ENCODE results near the gene OR10H4. TPM values are rescaled to one million over a fixed set of nuclear protein-coding genes. Genes with fewer than 3 reads are reported as not detected.
"Not testable (repeated sequence)": the region's sequence is repeated elsewhere in the genome, so short reads cannot be mapped to it uniquely, and the experiment has no call there.

OR10H4 gene
- total RNA-seq, 1 donor from 2014 or later = not detected

DNA sequence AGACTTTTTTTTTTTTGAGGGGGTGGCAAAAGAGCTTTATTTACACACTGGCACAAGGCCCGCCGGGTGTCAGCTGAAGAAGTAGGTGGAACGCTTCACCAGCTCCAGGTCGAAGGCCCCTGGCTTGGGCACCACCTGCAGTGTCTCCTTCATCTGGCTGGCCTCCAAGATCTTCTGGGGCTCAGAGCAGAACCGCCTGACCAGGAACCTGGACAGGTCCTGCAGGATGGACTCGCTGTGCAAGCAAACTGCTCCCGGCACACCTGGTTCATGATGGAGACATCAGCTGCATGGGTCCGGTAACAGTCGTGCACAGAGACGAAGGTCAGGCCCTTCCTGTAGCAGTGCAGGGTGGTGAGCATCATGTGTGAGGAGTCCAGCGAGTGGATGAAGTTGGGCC is 46.6 kb upstream of the OR10H4 start:
- no peaks in the 10 kb centered on the region for H3K36me3 ChIP-seq
- Mint-ChIP-seq H3K27me3 (ENCODE audit: insufficient read depth, low read depth) (peaks cover 10% of the 10 kb centered on the region), H3K4me1 (no peaks in the 10 kb centered on the region), H3K4me3 (no peak overlapping the region), H3K27ac (no peak overlapping the region), H3K9me3 (peaks cover 18% of the 10 kb centered on the region), H3K36me3 (no peaks in the 10 kb centered on the region)
- TF ChIP-seq EZH2phosphoT487 (IDR thresholded peaks at IDR 0.05) (no peak), EZH2 (IDR thresholded peaks at IDR 0.05) (no peak)
- TF ChIP-seq, protein P1, sequence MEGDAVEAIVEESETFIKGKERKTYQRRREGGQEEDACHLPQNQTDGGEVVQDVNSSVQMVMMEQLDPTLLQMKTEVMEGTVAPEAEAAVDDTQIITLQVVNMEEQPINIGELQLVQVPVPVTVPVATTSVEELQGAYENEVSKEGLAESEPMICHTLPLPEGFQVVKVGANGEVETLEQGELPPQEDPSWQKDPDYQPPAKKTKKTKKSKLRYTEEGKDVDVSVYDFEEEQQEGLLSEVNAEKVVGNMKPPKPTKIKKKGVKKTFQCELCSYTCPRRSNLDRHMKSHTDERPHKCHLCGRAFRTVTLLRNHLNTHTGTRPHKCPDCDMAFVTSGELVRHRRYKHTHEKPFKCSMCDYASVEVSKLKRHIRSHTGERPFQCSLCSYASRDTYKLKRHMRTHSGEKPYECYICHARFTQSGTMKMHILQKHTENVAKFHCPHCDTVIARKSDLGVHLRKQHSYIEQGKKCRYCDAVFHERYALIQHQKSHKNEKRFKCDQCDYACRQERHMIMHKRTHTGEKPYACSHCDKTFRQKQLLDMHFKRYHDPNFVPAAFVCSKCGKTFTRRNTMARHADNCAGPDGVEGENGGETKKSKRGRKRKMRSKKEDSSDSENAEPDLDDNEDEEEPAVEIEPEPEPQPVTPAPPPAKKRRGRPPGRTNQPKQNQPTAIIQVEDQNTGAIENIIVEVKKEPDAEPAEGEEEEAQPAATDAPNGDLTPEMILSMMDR (IDR thresholded peaks at IDR 0.05) = no peak
- H2AFZ ChIP-seq (replicated peaks) = no peak overlapping the region
- H3K4me1 ChIP-seq = no peaks in the 10 kb centered on the region
- no peak overlapping the region for H3K4me3 ChIP-seq
- no peak overlapping the region for H3K27ac ChIP-seq
- no peaks in the 10 kb centered on the region for H3F3A ChIP-seq (ENCODE audit: low read depth)
- no peak overlapping the region for H3K4me2 ChIP-seq
- peaks cover 25% of the 10 kb centered on the region for H3K9me3 ChIP-seq (ENCODE audit: low read depth)
- no peaks in the 10 kb centered on the region for H3K27me3 ChIP-seq
- no peak for DNase-seq (ENCODE audit: low spot score)
- H4K20me1 ChIP-seq (ENCODE audit: low read depth) = no peaks in the 10 kb centered on the region
- H3K9ac ChIP-seq = no peak overlapping the region
- H3K79me2 ChIP-seq (ENCODE audit: low read depth) = no peaks in the 10 kb centered on the region

DNA sequence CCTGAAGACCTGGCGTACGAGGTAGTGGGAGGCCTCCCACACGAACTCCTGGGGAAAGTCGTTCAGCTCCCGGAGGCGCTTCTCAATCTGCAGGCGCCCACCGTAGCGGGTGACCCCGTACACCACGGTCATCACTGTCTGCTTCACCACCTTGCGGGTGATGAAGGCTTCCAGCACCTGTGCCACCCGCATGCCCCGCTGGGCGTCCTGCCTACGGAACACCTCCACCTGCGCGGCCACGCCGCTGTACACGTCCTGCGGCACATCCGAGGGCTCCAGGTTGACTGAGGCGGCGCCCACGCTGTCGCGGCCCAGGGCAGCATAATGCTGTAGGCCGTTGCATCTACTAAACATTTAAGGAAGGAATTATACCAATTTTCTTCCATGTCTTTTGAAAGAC is 45.9 kb upstream of the OR10H4 start:
- not testable (repeated sequence) for H3K9ac ChIP-seq; H3F3A ChIP-seq (ENCODE audit: low read depth); H3K4me1 ChIP-seq; H3K79me2 ChIP-seq (ENCODE audit: low read depth); H3K4me1 Mint-ChIP-seq; H4K20me1 ChIP-seq (ENCODE audit: low read depth); H3K36me3 Mint-ChIP-seq; H3K4me2 ChIP-seq; H3K27ac Mint-ChIP-seq; H3K36me3 ChIP-seq; H3K27ac ChIP-seq; H3K4me3 ChIP-seq; H3K27me3 ChIP-seq; DNase-seq (ENCODE audit: low spot score); H2AFZ ChIP-seq (replicated peaks); H3K4me3 Mint-ChIP-seq
- Mint-ChIP-seq H3K9me3 (peaks cover 18% of the 10 kb centered on the region), H3K27me3 (ENCODE audit: insufficient read depth, low read depth) (peaks cover 10% of the 10 kb centered on the region)
- peaks cover 31% of the 10 kb centered on the region for H3K9me3 ChIP-seq (ENCODE audit: low read depth)

DNA sequence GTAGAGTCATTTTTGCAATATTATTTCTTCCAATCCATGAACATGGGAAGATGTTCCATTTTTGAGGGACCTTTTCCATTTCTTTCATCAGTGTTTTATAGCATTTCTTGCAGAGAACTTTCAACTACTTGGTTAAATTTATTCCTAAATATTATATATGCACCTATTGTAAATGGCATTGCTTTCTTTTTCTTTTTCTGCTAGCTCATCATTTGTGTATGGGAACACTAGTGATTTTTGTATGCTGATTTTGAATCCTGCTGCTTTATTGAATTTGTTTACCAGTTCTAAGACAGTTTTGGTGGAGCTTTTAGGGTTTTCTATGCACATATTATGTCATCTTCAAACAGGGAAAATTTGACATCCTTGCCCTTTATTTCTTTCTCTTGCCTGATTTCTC is 43.8 kb upstream of the OR10H4 start:
- Histone ChIP-seq H3K4me1 (no peaks in the 10 kb centered on the region), H3K36me3 (no peaks in the 10 kb centered on the region), H3K4me2 (no peak overlapping the region), H3K4me3 (no peak overlapping the region), H3F3A (ENCODE audit: low read depth) (no peaks in the 10 kb centered on the region), H3K79me2 (ENCODE audit: low read depth) (no peaks in the 10 kb centered on the region), H3K9ac (no peak overlapping the region), H3K27me3 (no peaks in the 10 kb centered on the region), H4K20me1 (ENCODE audit: low read depth) (no peaks in the 10 kb centered on the region), H3K27ac (no peak overlapping the region), H2AFZ (replicated peaks) (no peak overlapping the region), H3K9me3 (ENCODE audit: low read depth) (peaks cover 43% of the 10 kb centered on the region)
- DNase-seq (ENCODE audit: low spot score) = no peak
- no peak overlapping the region for H3K27ac Mint-ChIP-seq
- TF ChIP-seq EZH2 (IDR thresholded peaks at IDR 0.05) = no peak
- TF ChIP-seq, protein P1 (IDR thresholded peaks at IDR 0.05) = no peak
- peaks cover 13% of the 10 kb centered on the region for H3K9me3 Mint-ChIP-seq
- no peaks in the 10 kb centered on the region for H3K4me1 Mint-ChIP-seq
- no peaks in the 10 kb centered on the region for H3K36me3 Mint-ChIP-seq
- H3K4me3 Mint-ChIP-seq = no peak overlapping the region
- peaks cover 10% of the 10 kb centered on the region for H3K27me3 Mint-ChIP-seq (ENCODE audit: insufficient read depth, low read depth)

DNA sequence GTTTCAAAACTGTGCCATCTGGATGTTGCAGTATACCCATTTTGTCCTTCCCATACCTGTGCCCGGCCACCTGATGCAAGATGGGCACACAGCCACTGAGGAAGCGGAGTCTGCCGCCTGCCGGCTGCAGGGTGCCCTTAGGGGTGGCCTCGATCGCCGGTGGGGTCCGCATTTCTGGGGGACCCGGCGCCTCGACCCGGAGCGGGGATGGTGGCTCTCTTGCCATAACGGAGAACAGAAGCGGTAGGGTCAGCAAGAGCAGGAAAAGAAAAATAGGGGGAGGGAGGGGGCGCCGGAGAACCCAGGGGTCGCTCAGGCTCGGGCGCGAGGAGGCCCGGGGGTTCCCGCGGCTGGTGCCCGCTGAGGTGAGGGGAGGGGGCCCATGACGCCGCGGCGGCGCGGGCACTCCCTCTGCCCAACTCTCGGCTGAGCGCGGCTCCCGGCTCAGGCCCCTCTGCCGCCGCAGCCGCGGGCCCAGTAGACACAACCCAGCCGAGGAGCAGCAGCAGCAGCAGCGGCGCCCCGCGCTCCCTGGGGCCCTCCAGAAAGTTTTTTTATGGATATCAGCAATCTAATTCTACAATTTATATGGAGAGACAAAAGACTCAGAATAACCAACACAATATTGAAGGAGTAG is 37.1 kb upstream of the OR10H4 start:
- H3K9ac ChIP-seq = no peak overlapping the region
- Mint-ChIP-seq H3K27me3 (ENCODE audit: insufficient read depth, low read depth) (no peaks in the 10 kb centered on the region), H3K4me3 (no peak overlapping the region), H3K4me1 (no peaks in the 10 kb centered on the region), H3K9me3 (peaks cover 18% of the 10 kb centered on the region), H3K27ac (no peak overlapping the region), H3K36me3 (no peaks in the 10 kb centered on the region)
- peaks cover 3% of the 10 kb centered on the region for H3K36me3 ChIP-seq
- H3K27me3 ChIP-seq = no peaks in the 10 kb centered on the region
- no peaks in the 10 kb centered on the region for H4K20me1 ChIP-seq (ENCODE audit: low read depth)
- no peak for TF ChIP-seq EZH2phosphoT487 (IDR thresholded peaks at IDR 0.05)
- TF ChIP-seq, protein P1 (IDR thresholded peaks at IDR 0.05) = no peak
- TF ChIP-seq EZH2 (IDR thresholded peaks at IDR 0.05) = no peak
- no peak overlapping the region for H3K4me2 ChIP-seq
- H3K4me1 ChIP-seq = no peaks in the 10 kb centered on the region
- H3K4me3 ChIP-seq = no peak overlapping the region
- H3K9me3 ChIP-seq (ENCODE audit: low read depth) = peaks cover 32% of the 10 kb centered on the region
- H2AFZ ChIP-seq (replicated peaks) = no peak overlapping the region
- no peak for DNase-seq (ENCODE audit: low spot score)
- H3F3A ChIP-seq (ENCODE audit: low read depth) = no peaks in the 10 kb centered on the region
- H3K27ac ChIP-seq = no peak overlapping the region
- H3K79me2 ChIP-seq (ENCODE audit: low read depth) = no peaks in the 10 kb centered on the region

All from neural progenitor cell (in vitro differentiated cells).